COLO668 (cell line): Measurements from ENCODE around the gene LYPD3.

ENCODE experiments used
- DNase-seq: peaks from one replicate; lab custom pipeline; 2025; ENCODE audit not compliant: unreplicated experiment; lab: John Stamatoyannopoulos, UW

The LYPD3 gene

DNA sequence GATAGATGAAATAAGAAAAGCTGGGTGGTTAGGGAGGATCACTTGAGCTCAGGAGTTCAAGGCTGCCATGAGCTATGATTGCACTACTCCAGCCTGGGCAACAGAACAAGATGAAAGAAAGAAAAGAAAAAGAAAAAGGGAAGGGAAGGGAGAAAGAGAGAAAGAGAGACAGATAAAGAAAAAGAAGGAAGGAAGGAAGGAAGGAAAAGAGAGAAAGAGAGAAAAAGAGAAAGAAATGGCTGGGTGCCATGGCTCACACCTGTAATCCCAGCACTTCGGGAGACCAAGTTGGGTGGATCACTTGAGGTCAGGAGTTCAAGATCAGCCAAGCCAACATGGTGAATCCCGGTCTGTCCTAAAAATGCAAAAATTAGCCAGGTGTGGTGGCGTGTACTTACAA lies 29.6 kb downstream of the LYPD3 start:
- no peak for DNase-seq

DNA sequence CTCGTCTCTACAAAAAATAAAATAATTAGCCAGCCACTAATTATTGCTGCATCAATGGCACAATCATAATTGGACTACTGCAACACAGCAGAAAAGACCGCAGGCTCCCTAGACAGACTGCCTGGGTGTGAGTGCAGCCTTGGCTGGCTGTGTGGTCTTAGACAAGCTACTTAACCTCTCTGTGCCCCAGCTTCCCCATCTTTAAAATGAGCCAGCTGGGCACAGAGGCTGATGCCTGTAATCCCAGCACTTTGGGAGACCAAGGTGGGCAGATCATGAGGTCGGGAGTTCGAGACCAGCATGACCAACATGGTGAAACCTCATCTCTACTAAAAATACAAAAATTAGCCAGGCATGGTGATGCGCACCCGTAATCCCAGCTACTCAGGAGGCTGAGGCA lies 31.7 kb downstream of the LYPD3 start:
- no peak for DNase-seq

DNA sequence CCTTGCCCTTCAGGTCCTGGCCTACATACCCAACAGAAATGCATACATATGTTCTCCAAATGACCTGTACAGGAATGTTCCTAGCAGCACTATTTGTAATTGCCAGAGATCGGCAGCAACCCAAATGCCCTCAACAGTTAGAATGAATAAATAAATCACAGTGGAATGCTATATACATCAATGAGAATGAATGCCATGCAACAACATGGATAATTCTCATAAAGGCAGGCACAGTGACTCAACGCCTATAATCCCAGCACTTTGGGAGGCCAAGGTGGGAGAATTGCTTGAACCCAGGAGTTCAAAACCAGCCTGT lies 32.1 kb downstream of the LYPD3 start:
- no peak for DNase-seq

DNA sequence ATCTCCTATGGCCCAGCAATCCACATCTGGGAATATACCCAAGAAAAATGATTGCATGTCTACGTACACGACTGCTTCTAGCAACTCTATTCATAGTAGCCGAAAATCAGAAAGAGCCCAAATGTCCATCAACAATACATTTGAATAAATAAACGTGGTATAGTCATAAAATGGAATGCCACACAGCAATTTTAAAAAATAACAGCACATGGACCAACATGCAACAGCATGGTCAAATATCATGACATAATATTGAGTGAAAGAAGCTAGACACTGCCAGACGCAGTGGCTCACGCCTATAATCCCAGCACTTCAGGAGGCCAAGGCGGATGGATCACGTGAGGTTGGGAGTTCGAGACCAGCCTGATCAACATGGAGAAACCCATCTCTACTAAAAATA lies 34.4 kb downstream of the LYPD3 start:
- no peak for DNase-seq

DNA sequence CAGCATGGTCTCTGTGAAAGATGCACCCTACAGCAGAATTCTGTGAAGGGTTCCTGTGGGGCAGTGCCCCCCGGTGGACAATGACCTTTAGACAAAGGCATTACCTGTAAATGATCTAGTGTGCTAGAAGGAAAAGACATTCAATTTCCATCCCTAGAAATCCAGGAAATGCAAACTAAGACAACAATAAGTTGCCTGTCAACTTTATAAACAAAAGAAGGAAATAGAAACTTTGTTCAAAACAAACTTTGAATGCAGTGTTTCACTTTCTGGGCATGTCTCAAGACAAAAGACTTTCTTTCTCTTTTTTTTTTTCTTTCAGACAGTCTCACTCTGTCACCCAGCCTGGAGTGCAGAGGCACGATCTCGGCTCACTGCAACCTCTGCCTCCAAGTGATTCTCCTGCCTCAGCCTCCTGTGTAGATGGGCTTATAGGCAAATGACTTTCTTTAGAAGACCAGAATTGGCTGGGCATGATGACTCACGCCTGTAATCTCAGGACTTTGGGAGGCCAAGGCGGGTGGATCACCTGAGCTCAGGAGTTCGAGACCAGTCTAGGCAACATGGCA lies 35.2 kb downstream of the LYPD3 start:
- DNase-seq, result peak; percentile 5

DNA sequence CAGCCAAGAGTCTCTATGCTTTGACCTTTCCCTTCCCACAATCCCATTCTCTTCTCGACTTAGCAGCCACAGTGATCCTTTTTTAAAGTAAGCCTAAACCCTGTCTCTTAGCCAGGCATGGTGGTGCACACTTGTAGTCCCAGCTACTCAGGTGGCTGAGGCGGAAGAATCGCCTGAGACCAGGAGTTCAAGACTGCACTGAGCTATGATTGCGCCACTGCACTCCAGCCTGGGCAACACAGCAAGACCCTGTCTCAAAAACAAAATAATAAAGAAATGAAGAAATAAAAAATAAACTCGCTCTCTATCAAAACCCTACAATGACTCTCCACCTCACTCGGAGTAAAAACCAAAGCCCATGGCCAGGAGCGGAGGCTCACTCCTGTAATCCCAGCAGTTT lies 36.0 kb downstream of the LYPD3 start:
- no peak for DNase-seq

DNA sequence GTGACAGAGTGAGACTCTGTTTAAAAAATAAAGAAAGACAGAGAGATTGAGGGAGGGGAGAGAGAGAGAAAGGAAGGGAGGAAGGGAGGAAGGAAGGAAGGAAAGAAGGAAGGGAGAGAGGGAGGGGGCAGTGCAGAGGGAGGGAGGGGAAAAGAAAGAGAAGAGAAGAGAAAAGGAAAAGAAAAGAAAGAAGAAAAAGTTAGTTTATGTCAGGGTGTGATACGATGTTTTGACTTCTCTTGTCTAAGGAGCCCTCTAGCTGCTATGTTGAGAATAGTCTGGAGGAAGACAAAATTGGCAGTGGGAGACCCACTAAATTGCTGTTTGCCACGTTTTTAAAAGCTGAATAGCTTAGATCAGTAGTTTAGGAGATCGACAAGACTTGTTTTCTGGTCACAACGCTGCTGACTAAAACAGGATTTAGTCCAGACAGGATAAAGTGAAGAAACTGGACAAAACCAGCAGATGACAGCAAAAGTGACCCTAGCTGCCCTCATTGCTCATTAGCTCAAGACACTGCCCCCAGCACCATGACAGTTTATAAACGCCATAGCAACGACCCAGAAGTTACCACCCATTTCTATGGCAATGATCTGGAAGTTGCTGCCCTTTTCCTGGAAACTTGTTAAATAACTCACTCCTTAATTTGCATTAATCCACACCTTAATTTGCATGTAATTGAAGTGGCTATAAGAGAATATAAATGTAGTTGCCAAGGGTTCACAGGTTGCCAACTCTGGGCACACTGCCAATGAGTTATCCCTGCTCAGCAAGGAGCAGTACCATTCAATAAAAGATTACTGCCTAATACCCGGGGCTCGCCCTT lies 39.6 kb downstream of the LYPD3 start:
- peak; percentile 33 for DNase-seq

DNA sequence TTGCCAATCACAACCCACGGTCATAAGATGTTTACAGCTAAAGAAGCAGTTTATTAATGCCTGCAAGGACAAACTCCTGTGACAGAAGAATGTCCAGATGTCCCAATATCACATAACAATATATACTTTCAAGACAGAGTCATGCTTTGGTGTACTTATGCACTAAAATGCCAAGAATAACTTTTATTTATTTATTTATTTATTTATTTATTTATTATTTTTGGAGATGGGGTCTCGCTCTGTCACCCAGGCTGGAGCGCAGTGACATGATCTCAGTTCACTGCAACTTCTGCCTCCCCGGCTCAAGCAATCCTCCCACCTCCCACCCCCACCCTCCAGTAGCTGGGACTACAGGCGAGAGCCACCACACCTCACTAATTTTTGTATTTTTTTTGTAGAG lies 41.6 kb downstream of the LYPD3 start:
- no peak for DNase-seq

DNA sequence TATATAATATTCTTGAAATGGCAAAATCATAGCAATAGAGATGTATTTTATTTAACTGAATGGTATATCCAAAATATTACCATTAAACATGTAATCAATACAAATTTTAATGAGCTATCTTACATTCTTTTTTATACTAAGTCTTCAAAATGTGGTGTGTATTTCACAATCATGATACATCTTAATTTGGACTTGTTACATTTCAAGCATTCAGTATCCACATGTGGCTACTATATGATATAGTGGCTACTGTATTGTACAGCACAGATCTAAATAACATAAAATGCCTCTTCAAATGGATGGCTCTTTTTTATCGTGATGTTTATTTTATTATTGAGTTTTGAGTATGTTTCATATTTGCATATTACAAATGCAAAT lies 42.7 kb downstream of the LYPD3 start:
- no peak for DNase-seq

DNA sequence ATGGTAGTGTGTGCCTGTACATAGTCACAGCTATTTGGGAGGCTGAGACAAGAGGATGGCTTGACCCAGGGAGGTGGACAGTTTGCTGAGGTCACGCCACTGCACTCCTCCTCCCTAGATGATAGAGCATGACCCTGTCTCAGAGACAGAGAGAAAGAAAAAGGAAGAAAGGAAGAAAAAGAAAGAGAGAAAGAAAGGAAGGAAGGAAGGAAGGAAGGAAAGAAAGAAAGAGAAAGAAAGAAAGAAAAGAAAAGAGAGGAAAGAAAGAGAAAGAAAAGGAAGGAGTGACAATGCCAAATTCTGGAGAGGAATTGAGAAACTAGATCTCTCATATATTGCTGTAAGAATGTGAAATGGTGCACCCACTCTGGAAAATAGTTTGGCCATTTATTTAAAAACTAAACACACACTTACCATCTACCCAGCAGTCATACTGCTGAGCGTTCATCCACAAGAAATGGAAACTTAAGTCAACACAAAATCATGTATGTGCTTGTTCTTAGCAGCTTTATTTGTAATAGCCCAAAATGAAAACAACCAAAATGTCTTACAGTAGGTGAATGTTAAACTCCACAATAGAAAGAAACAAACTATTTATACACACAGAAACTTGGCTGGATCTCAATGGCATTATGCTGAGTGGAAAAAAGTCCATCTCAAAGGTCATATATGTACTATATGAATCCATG lies 43.3 kb downstream of the LYPD3 start:
- DNase-seq, result no peak

DNA sequence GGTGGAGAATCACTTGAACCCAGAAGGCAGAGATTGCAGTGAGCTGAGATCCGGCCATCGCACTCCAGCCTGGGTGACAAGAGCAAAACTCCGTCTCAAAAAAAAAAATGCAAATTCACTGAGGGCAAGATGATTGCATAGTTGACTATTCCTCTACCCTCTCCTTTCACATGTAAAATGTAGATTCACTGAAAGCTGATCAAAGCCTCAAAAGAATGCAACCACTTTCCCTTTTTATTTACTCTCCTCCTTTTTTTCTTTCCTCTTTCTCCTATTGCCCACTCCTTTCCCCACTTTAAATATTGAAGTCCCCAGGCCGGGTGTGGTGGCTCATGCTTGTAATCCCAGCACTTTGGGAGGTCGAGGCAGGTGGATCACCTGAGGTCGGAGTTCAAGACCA lies 44.5 kb downstream of the LYPD3 start:
- no peak for DNase-seq

DNA sequence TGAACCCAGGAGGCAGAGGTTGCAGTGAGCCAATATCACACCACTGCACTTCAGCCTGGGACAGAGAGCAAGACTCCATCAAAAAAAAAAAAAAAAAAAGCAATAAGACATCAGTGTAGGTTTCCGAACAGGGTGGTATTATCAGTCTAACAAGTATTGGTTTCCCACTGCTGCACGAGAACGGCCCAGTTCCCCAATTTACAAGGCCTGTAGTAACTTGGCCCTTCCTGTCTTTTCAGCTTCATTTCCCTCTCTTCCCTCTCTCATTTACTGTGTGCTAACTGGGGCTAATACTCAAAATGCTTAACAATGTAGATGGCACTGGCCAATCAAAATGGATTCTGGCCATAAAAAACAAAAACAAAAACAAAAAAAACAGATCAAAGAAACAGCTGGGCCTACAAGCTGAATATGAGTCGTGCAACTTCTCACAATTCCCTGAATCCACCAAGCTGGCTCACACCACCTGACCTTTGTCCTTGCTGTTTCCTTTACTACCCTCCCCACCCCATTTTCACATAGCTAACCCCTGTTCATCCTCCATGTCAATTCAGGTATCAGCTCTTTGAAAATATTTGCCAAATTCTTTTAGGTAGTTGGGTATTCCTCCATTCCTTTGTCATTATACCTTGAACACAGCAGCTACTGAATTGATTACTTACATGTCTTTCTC lies 48.3 kb downstream of the LYPD3 start:
- DNase-seq, result no peak

DNA sequence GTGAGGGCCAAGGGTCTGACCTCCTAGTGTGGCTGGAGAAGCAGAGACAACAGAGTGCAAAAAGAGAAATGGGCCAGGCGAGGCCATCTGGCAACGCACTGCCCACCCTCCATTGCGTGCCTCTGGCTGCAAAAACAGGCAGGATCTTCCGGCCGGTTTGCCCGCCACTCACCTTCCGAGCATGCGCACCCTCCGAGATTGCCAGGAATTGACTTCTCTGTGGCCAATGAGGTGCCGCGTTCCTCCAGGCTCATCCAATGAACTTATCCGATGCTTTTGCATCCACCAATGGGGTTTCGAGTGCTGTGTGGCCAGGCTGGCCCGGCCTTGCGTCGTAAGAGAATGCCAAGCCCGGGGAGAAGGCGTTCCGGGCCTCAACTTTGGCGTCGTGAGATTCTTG lies 50.9 kb downstream of the LYPD3 start, which contains the start of gene TEX101:
TSS of gene TEX101 (plus strand) at position 337 of the 400 bp plus-strand sequence. CDS start 1,030 bp downstream, outside the sequence.
- DNase-seq, result no peak

DNA sequence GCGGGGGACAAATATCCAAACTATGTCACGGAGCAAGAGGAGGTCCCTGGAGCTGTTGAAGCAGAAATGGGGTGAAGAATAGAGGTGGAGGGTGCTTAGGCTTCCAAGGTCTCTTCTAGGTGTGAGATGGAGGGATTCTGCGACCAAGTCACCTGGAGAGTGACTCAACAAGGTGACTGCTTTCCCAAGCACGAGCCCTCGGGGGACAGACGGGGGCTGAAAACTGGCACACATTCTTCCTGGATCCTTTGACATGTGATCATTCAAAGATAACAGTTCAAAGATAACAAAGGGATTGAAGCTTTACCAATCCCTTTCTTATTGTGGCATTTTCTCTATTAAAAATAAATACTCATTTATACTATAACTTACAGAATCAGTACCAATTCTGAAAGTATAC lies 53.0 kb downstream of the LYPD3 start:
- DNase-seq, result no peak
